Endothelial cell of umbilical vein (primary cell): Measurements from ENCODE around the gene MLLT6. TPM values are rescaled to one million over a fixed set of nuclear protein-coding genes. Genes with fewer than 3 reads are reported as not detected.
A peak's percentile ranks its signal among the peaks of the same experiment; 100 is the strongest.

Experiments used
- BruUV-seq: library from RNA; stranded (reverse); fragments of 400-500 nt; replicated peaks from 2 replicates; lab custom pipeline; 2021; lab: Mats Ljungman, UMichigan
- CTCF ChIA-PET: fragments of 300-600, 350-600 bp; sonication (Branson Sonifier 250); formaldehyde crosslinking; loops from one replicate; lab custom pipeline; 2021; ENCODE audit warnings: antibody characterized with exemption, inconsistent platforms; lab: Charles Lee
- POLR2A ChIA-PET: fragments of 300-600, 350-600 bp; sonication (Branson Sonifier 250); formaldehyde crosslinking; loops from one replicate; lab custom pipeline; 2021; ENCODE audit warnings: antibody characterized with exemption, inconsistent platforms; lab: Charles Lee
- DNase-seq: peaks from one replicate; pipeline ENCODE4 v3.0.0-alpha.2; 2011; ENCODE audit warnings: low read depth, low spot score
- FAIRE-seq: peaks from 2 replicates; lab custom pipeline; 2011; peaks lifted over from hg19 to GRCh38; lab: Jason Lieb, UNC
- H2AFZ ChIP-seq: 2 replicates; pipeline ENCODE4 v1.6.0; 2012; ENCODE audit warnings: low read depth, low read length, control low read depth, inconsistent platforms
- H3K27ac ChIP-seq: 2 replicates; pipeline ENCODE4 v1.5.1; 2011; ENCODE audit warnings: low read depth, mild to moderate bottlenecking, control low read depth, low read length, moderate library complexity; ENCODE audit not compliant: insufficient read depth
- H3K27me3 ChIP-seq, 2 experiments: 2 replicates each; pipeline versions ENCODE4 v1.6.0 to v1.6.1; 2011; ENCODE audit warnings: low read length in 2 of 2, mixed read lengths in 1 of 2; ENCODE audit not compliant: control insufficient read depth in 2 of 2, insufficient read depth in 2 of 2
- H3K36me3 ChIP-seq, 2 experiments: 2 replicates in 1 of 2; 3 replicates in 1 of 2; pipeline ENCODE4 v1.5.1; 2011; ENCODE audit warnings: low read length in 2 of 2, mild to moderate bottlenecking in 1 of 2, moderate library complexity in 1 of 2; ENCODE audit not compliant: control insufficient read depth in 2 of 2, insufficient read depth in 2 of 2; ENCODE audit errors: extremely low read depth in 1 of 2
- H3K4me1 ChIP-seq: 3 replicates; pipeline ENCODE4 v1.5.1; 2011; ENCODE audit warnings: mild to moderate bottlenecking, low read length; ENCODE audit not compliant: control insufficient read depth, insufficient read depth; ENCODE audit errors: extremely low read depth
- H3K4me2 ChIP-seq: 2 replicates; pipeline ENCODE4 v1.6.1; 2011; ENCODE audit warnings: low read length, control low read depth, mixed read lengths; ENCODE audit not compliant: insufficient read depth
- H3K4me3 ChIP-seq, 3 experiments: fragments of 200-600 bp in 1 of 3; sonication (generic), shearing (Covaris generic) in 1 of 3; replicated peaks in 1 of 3; 2 replicates each; pipeline ENCODE4 v1.5.1; 2011 to 2016; ENCODE audit warnings: control low read depth in 3 of 3, low read length in 3 of 3, mild to moderate bottlenecking in 2 of 3, inconsistent platforms in 1 of 3, low read depth in 1 of 3, moderate library complexity in 1 of 3; ENCODE audit not compliant: insufficient read depth in 1 of 3
- H3K79me2 ChIP-seq: 2 replicates; pipeline ENCODE4 v1.6.0; 2012; ENCODE audit warnings: low read length, inconsistent platforms; ENCODE audit not compliant: control insufficient read depth, insufficient read depth
- H3K9ac ChIP-seq: replicated peaks from 2 replicates; pipeline ENCODE3; 2011; ENCODE audit warnings: low read length, control low read depth; ENCODE audit not compliant: insufficient read depth; ENCODE audit errors: extremely low read depth
- H3K9me1 ChIP-seq: replicated peaks from 3 replicates; pipeline ENCODE4 v1.6.0; 2011; ENCODE audit warnings: mild to moderate bottlenecking, low read length; ENCODE audit not compliant: control insufficient read depth, insufficient read depth; ENCODE audit errors: extremely low read depth
- H3K9me3 ChIP-seq: replicated peaks from 2 replicates; pipeline ENCODE4 v1.5.1; 2012; ENCODE audit warnings: low read length, inconsistent platforms; ENCODE audit not compliant: control insufficient read depth, insufficient read depth
- H4K20me1 ChIP-seq: replicated peaks from 2 replicates; pipeline ENCODE3; 2011; ENCODE audit warnings: mild to moderate bottlenecking, low read length; ENCODE audit not compliant: control insufficient read depth, insufficient read depth; ENCODE audit errors: extremely low read depth
- EZH2 ChIP-seq: IDR thresholded peaks from 2 replicates; pipeline ENCODE4 v1.6.1; 2012; ENCODE audit warnings: borderline replicate concordance, low read depth, mild to moderate bottlenecking, moderate library complexity, low read length, inconsistent platforms; ENCODE audit not compliant: severe bottlenecking
- FOS ChIP-seq: IDR thresholded peaks from 2 replicates; pipeline ENCODE4 v1.6.1; 2011; ENCODE audit warnings: mild to moderate bottlenecking, low read length, moderate library complexity, borderline replicate concordance; ENCODE audit not compliant: insufficient read depth
- GATA2 ChIP-seq: IDR thresholded peaks from 2 replicates; pipeline ENCODE4 v1.7.0; 2011; ENCODE audit warnings: low read depth, mild to moderate bottlenecking, moderate library complexity, mixed read lengths, low read length; ENCODE audit not compliant: insufficient read length, insufficient read depth
- JUN ChIP-seq: IDR thresholded peaks from 2 replicates; pipeline ENCODE4 v1.6.1; 2011; ENCODE audit warnings: borderline replicate concordance, low read depth; ENCODE audit not compliant: insufficient read length, insufficient read depth
- MYC ChIP-seq: IDR thresholded peaks from one replicate; pipeline ENCODE4 v1.6.1; 2011; ENCODE audit warnings: mild to moderate bottlenecking, low read depth, low read length
- POLR2A ChIP-seq: IDR thresholded peaks from 2 replicates; pipeline ENCODE4 v1.6.1; 2012; ENCODE audit warnings: low read depth, mild to moderate bottlenecking, control low read depth, low read length
- POLR2AphosphoS5 ChIP-seq: IDR thresholded peaks from 2 replicates; pipeline ENCODE4 v1.6.1; 2012; ENCODE audit warnings: low read depth, mild to moderate bottlenecking, control low read depth, low read length, moderate library complexity; ENCODE audit not compliant: insufficient read depth
- dilution Hi-C: fragments of 300-500 bp; cut with MboI; formaldehyde crosslinking; loops from one replicate; pipeline ENCODE4 v1.15.0; 2019; ENCODE audit warnings: low sequenced_read_pairs; ENCODE audit not compliant: extremely low pct_ligation_motif_present
- intact Hi-C: fragments of 100-400 bp; cut with micrococcal nuclease; formaldehyde crosslinking; loops from one replicate; pipeline ENCODE4 v1.10.0; 2022
- polyA plus RNA-seq, 4 experiments: library from polyadenylated mRNA; depleted of rRNA in 3 of 4; stranded (reverse) in 3 of 4; unstranded in 1 of 4; fragments of >200 nt; gene quantifications; 2 replicates each; pipeline versions ENCODE4 v1.2.1 to v1.2.3, GENCODE V29; 2011 to 2012; ENCODE audit warnings: missing spikeins in 1 of 4
- total RNA-seq: library from RNA; stranded (reverse); gene quantifications from 2 replicates; pipeline ENCODE4 v1.2.3, GENCODE V29; 2021
- TF ChIP-seq, protein P1 (sequence below), 2 donors: IDR thresholded peaks; 1 replicate in 1 of 2; 2 replicates in 1 of 2; pipeline ENCODE4 v1.5.1; 2011; ENCODE audit warnings: low read length in 2 of 2, mild to moderate bottlenecking in 2 of 2, moderate library complexity in 2 of 2, control low read depth in 1 of 2, inconsistent platforms in 1 of 2, low read depth in 1 of 2; ENCODE audit not compliant: insufficient read depth in 1 of 2; ENCODE audit errors: extremely low read depth in 1 of 2
- TF ChIP-seq, protein P2 (sequence below): IDR thresholded peaks from 2 replicates; pipeline ENCODE4 v1.6.1; 2011; ENCODE audit not compliant: insufficient read depth, insufficient read length

MLLT6 gene
- total and polyA plus RNA-seq, 2 donors (not counting 3 experiments of a cell fraction or from before 2014, with no cell fraction given): 32.1 to 85.4 TPM

DNA sequence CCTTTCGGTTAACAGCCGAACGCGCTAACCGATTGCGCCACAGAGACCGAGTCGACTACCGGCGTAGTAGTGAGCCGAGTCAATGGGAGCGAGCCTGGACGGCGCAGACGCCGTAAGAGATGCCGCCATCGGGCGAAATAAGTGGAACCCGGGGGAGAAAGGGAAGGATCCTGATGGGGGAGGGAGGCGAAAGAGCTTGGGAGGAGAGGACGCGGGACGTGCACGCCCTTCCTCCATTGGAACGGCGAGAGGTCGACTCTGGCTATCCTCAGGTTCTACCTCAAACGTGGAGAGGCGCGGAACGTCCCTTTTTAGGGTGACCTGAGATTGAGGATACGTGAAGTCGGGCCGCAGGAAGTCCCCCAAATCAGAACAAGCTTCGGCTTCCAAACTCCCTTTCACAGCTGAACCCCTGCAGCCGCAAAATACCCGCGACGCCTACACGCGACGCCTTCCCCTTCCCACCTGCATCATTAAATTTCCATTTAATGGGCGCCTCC, 46.8 kb downstream of the MLLT6 start:
- Histone ChIP-seq H2AFZ (peak overlapping the region; percentile 81), H4K20me1 (no peaks in the 10 kb centered on the region), H3K4me3 (peak overlapping the region; percentile 59 to 82 (median 73)), H3K79me2 (peaks cover 35% of the 10 kb centered on the region), H3K36me3 (peaks cover 10 to 12% of the 10 kb centered on the region in 2 experiments), H3K27me3 (no peaks in the 10 kb centered on the region), H3K27ac (peak overlapping the region; percentile 40), H3K4me2 (peak overlapping the region; percentile 88), H3K9me3 (no peaks in the 10 kb centered on the region), H3K9me1 (no peaks in the 10 kb centered on the region), H3K9ac (peak overlapping the region; percentile 59), H3K4me1 (peaks cover 35% of the 10 kb centered on the region)
- FAIRE-seq (no peak), DNase-seq (peak; percentile 90)
- dilution Hi-C loops: no loop called here
- BruUV-seq: TSS peak; percentile 42
- ChIA-PET CTCF (interaction anchor here (0.7 to 2.4 kb wide), 6 partner anchors 10 to 231 kb away, joined by 3 to 8 read pairs (median 5); partner anchors contain the start of gene LASP1), POLR2A (interaction anchor here (0.7 to 1.2 kb wide), 3 partner anchors 13 to 118 kb away, joined by 3 to 5 read pairs (median 3); partner anchors contain the start of gene LASP1)
- intact Hi-C loops: loop anchor here (1.0 to 5.0 kb wide), 6 partner anchors 39 to 400 kb away; partner anchors contain the start of genes CWC25, FBXO47, PIP4K2B and PLXDC1
- no peak for TF ChIP-seq GATA2
- no peak for TF ChIP-seq EZH2
- peak; percentile 39 for TF ChIP-seq POLR2AphosphoS5
- TF ChIP-seq JUN: no peak

DNA sequence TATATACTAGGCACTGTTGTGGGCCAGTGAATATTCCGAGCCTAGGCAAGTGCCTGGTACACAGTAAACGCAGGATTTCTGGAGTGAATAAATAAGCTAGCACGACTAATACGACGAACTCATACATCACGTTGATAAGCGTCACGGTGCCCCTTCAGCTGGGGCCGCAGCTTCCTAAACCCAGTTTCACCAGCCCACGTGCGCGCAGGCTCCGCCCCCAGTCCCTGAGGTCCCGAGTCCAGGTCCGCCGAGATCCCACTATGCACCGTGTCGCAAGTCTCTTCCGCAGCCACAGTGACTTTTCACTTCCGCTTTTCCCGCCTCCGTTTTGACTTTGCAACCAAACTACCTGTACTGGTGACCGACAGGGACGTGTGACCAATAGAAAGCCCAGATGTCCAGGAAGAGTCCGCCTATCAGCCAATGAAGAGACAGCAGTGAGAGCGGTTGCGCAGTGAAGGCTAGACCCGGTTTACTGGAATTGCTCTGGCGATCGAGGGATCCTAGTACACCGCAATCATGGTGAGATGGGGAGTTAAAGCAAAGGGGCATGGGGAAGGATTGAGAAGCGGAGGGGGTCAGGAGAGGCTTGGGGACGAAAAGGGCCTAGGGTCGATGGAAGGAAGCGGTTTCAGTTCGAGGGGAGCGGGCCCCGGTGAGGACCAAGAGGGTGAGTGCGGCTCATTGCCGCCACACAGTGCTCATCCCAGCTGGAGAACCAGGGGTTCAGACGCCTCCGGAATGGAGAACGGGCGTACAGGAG, 47.4 kb downstream of the MLLT6 start, which contains the start of gene PSMB3:
Gene PSMB3 (plus strand): TSS at position 434 of the 763 bp plus-strand sequence. CDS start 86 bp downstream, at position 520.
- peak within 1 kb of the TSS; percentile 88 for H3K9ac ChIP-seq
- no TSS peak for BruUV-seq
- peaks cover 10 to 12% of the 10 kb centered on the region in 2 experiments for H3K36me3 ChIP-seq
- no peak for FAIRE-seq
- H3K27me3 ChIP-seq: no peaks in the 10 kb centered on the region
- H3K27ac ChIP-seq: peak within 1 kb of the TSS; percentile 40
- no peak for TF ChIP-seq EZH2
- TF ChIP-seq MYC: peak; percentile 97
- TF ChIP-seq FOS: no peak
- TF ChIP-seq POLR2A: peak; percentile 3
- TF ChIP-seq, protein P1, sequence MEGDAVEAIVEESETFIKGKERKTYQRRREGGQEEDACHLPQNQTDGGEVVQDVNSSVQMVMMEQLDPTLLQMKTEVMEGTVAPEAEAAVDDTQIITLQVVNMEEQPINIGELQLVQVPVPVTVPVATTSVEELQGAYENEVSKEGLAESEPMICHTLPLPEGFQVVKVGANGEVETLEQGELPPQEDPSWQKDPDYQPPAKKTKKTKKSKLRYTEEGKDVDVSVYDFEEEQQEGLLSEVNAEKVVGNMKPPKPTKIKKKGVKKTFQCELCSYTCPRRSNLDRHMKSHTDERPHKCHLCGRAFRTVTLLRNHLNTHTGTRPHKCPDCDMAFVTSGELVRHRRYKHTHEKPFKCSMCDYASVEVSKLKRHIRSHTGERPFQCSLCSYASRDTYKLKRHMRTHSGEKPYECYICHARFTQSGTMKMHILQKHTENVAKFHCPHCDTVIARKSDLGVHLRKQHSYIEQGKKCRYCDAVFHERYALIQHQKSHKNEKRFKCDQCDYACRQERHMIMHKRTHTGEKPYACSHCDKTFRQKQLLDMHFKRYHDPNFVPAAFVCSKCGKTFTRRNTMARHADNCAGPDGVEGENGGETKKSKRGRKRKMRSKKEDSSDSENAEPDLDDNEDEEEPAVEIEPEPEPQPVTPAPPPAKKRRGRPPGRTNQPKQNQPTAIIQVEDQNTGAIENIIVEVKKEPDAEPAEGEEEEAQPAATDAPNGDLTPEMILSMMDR (IDR thresholded peaks at IDR 0.05; ENCODE audit: extremely low read depth in 1 of 2, insufficient read depth in 1 of 2, low read depth in 1 of 2, low read length in 2 of 2): no peak
- TF ChIP-seq GATA2: no peak
- peak; percentile 41 for TF ChIP-seq POLR2AphosphoS5
- TF ChIP-seq, protein P2, sequence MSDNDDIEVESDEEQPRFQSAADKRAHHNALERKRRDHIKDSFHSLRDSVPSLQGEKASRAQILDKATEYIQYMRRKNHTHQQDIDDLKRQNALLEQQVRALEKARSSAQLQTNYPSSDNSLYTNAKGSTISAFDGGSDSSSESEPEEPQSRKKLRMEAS: peak; percentile 90
- H4K20me1 ChIP-seq: no peaks in the 10 kb centered on the region
- peak; percentile 99 for DNase-seq
- POLR2A ChIA-PET: interaction anchor here (0.7 to 1.2 kb wide), 3 partner anchors 12 to 117 kb away, joined by 3 to 5 read pairs (median 3); partner anchors contain the start of gene LASP1
- H3K4me1 ChIP-seq: peaks cover 34% of the 10 kb centered on the region
- H3K79me2 ChIP-seq: peaks cover 29% of the 10 kb centered on the region
- H3K9me3 ChIP-seq: no peaks in the 10 kb centered on the region
- H3K4me2 ChIP-seq: peak within 1 kb of the TSS; percentile 88
- H2AFZ ChIP-seq: peak within 1 kb of the TSS; percentile 81
- no peaks in the 10 kb centered on the region for H3K9me1 ChIP-seq
- intact Hi-C loops (loop anchor here (2.0 to 5.0 kb wide), 4 partner anchors 38 to 400 kb away; partner anchors contain the start of genes CWC25, FBXO47 and PLXDC1), dilution Hi-C loops (no loop called here)
- H3K4me3 ChIP-seq: peak within 1 kb of the TSS; percentile 59 to 82 (median 73)
- CTCF ChIA-PET: interaction anchor here (0.7 to 2.4 kb wide), 6 partner anchors 9 to 231 kb away, joined by 3 to 8 read pairs (median 5); partner anchors contain the start of gene LASP1
